T-helper 22 cell (primary cell): ENCODE data around the gene HPCAL4.

Experiments
- DNase-seq: peaks from one replicate; pipeline ENCODE4 v3.0.0-alpha.2; 2020; ENCODE audit warnings: low read depth

Gene HPCAL4

DNA sequence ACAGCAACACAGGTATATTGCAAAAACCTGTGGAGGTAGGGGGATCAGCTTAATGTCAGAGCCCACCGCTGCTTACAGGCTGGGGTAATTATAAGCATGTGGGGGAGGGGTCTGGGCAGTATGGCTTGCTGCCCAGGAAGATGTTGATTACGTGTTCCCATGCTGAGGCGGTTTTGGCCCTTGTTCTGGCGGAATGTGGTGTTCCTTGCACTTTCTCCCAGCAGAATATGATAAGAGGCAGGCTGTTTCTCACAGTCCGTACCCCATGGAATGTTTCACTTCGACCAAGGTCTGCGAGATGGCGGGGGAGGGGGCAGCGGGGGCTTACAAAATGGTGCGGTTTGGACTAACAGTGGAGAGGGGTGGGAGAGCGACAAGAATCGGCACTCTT, 9.8 kb upstream of the HPCAL4 start:
- no peak for DNase-seq

DNA sequence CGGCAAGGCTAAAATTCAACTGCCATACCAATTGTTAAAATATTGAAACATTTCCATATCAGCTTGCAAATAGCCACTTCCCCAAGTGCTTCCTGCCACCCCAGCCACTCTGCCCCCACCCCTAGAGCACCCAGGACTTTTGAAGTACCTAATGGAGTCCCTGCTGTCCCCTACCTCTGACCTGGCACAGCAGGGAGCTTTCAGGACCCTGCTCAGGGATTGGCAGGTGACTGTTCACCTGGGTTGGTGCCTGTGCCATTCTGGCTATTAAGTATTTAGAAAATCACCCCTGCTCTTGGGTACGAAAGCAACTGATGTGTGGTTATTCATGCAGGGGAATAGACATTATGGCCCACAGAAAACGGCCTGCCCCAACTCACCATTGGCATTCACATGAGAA, 9.1 kb upstream of the HPCAL4 start:
- no peak for DNase-seq

DNA sequence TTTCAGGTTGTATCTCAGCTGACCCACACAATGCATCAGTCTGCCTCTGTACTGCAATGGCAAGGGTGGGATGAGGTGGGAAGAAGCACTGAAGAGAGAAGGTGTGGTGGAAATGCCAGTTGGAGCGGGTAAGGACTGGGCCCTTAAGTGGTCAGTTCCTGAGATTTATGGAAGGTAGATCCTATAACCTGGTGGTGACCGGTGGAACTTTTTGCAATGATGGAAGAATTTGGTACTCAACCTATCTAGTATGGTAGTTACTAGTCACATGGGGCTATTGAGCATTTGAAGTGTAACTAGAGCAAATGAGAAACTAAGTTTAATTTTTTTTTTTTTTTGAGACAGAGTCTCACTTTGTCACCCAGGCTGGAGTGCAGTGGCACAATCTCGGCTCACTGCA, 8.2 kb upstream of the HPCAL4 start:
- no peak for DNase-seq

DNA sequence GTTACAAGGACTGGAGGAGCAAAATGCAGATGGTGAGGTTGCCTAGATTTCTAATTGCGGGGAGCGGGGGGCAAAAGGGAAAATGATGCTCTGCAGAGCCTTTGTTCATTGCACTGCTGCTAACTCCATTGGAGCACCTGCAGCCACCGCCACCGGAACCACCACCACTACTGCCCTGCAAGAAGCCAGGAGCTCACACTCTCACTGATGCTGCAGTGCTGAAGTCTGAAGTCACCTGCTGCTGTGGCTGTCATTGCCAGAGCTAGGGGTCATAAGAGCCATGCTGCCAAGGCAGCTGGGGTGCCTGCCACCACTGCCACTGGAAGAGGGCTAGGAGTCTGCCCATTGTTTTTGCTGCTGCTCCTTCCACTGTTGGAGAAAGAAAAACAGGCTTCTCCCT, 7.3 kb upstream of the HPCAL4 start:
- no peak for DNase-seq

DNA sequence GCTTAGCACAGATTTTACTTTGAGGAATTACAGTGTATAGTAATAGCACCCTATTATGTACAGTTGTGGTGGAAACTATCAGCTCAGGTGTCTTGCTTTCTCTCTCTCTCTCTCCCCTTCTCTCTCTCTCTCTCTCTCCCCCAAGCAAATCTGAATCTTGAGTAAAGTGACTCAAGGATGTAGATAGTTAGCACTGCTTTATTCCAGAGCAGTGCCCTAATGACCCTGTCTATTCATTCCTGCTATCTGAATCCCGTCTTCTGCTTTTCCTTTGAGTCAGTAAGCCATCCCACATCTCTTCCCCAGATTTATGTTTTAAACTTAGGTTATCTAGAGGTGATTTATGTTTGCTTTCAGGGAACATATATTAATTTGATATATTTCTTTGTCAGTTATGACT, 5.2 kb upstream of the HPCAL4 start:
- no peak for DNase-seq

DNA sequence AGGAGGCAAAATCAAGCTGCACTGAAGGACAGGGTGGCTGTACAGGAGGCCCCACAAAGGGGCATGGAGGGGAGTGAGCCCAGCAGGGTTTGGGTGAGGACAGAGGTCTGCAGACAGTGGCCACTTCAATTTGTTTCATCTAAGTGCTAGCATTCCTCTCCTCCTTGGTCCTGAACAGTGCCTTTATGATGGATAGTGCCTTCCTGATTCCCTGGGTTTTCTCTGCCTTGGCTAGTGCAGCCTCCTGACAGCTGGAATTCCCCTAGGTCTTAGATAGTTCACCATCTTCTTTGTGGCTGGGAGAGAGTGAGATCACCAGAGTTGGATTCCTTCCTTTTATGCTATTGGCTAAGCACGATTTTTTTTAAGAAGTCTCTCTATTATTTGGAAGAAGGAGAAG, 3.8 kb upstream of the HPCAL4 start:
- DNase-seq, result no peak

DNA sequence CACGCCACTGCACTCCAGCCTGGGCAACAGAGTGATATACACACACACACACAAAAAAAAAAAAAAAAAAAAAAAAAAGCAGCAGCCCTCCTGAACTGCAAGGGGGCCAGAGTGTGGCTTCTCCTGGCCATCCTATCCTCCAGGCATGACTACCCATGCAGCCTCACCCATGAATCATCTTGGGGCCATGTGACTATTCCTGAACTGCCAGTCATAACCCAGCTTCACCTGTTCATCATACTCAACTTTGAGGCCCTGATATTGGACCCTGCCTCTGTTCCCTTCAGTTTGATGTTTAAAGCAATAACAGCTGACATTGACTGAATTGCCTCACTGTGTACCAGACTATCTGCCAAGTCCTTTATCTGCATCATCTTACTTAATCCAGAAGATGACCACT, 2.8 kb upstream of the HPCAL4 start:
- DNase-seq, result no peak

DNA sequence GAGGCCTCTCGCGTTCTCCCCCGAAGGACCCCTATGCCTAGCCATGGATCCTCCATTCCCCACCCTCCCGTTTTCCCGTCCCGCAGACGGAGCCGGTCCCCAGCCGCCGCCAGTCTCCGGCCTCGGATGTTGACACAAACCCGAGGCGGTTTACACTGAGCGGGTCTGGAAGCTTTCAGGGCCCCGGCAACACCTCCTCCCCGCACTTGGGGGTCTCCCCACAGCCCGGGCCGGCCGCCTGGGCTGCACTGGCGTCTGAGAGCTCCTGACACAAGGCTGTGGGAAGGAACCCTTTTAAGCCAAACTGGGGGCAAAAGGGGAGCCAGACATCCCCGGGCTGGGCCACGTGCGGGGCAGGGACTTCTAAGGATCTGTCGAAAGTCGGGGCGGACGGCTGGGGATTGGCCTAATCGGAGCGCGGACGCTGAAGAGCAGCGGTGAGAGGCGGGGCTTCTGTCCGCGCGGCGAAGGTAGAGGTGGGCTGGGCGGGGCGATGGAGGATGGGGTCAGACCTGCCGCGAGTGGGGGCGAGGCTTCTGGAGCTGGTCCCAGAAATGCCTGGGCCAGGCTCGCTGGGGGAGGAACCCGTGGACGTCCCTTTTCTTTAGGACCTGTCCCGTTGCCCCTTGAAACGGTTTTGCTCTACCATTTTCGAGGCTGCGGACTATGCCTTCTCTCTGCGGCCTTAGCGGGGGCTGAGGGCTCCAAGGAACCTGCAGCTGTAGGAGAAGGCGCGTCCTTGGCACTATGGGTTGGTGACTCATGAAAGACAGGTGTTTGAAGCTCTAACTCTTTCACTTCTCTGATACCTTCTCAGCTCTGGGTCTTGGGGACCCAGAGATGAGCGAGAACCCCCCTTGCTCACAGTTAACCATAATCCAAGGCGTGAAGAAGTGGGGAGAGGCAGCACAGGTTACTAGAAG, 1.2 kb upstream of the HPCAL4 start:
- DNase-seq, result no peak

DNA sequence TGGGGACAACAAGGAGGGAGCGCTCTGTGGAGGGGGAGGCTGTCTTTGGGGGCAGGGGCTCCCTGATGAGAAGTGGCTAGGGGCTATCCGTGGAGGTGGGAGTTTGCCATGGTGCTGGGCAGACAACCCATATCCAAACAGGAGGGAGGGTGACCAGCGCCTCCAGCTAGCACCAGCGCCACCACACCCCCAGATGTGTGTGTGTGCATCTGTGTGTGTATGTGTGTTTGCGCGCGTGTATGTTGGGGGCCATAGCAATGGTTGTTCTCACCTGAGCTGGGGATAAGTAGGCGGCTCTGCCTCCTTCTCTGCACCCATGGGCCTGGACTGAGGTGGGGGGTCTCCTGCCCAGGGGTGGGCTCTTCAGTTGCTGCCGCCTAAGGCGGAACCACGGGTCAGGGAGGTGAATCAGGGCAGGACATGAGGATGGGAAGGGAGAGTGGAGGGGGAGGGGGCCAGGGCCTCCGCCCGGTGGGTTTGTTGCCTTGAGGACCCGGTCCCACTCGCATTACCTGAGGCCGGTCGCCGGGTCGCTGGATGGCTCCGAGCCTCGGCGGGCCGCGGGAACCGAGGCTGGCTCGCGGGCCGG, 345 bp downstream of the HPCAL4 start:
- no peak for DNase-seq

DNA sequence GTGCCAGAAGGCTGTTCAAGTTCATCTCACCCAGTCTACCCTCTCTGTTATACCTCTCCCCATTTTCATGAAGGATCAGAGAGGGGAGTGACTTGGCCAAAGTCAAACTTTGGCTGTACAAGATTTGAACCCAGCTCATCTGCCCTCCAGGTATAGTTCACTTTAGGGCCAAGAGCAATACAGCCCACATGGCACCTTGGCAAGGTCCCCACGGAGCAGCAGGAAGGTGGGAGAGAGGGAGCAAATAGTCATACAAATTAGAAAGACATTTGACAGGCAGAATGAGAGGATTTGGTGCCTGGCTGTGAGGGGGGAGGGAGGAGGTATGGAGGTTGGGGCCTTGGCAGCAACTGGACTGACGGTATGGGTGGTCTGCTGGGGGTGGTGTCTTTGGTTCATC, 1.0 kb downstream of the HPCAL4 start:
- no peak for DNase-seq

DNA sequence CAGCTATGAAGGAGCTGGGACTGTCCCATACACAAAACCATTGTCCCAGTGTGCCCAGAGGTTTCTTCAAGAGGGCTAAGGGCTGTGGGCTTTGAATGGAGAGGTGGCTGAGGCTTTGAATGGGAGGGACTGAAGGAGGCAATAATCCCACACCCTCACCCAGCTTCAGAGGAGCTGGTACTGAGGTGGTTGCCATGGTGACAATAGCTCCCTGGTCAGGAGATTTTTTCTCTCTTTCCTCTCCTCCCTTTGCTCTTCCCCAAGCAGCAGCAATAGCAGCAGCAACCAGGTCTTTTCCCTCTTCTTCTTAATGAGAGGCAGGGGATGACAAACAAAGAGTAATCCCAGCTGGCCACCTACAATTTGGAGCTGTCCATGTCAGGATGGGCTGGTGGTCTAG, 1.6 kb downstream of the HPCAL4 start:
- no peak for DNase-seq

DNA sequence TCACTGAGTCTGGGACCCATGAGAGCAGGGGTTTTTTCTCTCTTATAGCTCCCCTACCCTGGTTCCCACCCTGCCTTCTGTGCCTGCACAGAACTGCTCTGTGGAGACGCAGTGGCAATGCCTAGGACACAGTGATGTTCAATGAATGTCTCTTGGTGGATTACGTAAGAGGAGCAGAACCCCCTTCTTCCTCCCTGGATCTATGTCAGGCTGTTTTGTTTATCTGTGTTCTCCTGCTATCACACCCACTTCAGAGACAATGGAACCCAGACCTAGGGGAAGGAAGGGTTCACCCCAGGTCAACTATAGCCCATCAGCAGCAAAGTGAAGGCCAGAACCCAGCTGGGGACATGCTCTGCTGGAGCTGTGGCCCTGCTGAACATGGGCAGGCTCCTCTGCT, 2.0 kb downstream of the HPCAL4 start:
- DNase-seq, result no peak

DNA sequence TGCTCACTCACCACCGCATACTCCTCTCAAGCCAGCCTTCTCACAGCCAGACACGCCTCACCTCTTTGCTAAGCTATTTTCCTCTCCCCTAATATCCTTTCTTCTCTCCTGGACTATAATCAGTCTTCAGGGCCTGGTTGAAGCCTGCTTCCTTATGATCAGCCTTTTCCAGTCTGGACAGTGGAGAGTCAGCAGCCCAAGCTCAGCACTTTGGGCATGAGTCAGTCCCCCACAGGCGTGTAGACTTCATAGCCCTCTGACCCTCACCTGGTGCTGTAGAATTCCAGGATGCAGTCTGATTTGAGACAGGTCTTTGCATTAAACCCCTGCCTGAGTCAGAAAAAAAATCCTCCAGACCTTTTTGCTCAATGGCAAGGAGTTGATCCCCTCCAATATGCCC, 2.5 kb downstream of the HPCAL4 start:
- DNase-seq, result no peak

DNA sequence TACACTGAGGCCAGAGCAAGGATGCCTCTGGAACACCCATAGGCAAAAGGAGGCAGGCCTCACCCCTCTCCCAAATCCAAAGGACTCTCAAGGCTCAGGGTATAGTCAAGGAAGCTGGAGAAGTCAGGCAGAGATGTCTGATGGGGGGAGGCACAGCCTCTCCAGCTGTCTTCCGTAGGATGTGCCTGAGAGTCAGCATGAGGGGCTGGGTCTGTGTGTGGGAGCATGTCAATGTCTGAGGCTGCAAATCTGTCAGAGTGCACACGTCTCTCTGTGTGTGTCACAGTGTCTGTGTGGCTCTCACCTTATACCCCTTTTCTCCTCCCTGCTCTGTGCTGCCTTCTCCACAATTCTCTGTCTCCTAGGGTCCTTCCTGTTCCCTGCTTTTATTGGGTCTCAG, 4.0 kb downstream of the HPCAL4 start:
- DNase-seq, result no peak

DNA sequence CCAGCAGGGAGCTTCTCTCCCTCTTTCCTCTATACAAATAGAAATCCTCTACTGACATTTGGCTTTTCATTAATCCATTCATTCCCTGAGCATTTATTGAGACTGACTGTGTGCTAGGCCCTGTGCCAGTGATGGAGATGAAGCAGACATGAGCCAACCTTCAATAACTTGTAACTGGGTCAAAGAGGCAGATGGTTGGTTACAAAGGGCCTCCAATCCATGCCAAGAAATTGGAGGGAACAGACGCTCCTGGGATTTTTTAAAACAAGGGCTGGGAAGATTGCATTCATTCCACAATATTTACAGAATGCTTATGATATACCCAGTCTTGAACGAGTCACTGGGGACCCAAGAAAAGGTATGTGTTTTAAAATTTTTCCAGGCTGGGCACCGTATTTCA, 6.2 kb downstream of the HPCAL4 start:
- no peak for DNase-seq

DNA sequence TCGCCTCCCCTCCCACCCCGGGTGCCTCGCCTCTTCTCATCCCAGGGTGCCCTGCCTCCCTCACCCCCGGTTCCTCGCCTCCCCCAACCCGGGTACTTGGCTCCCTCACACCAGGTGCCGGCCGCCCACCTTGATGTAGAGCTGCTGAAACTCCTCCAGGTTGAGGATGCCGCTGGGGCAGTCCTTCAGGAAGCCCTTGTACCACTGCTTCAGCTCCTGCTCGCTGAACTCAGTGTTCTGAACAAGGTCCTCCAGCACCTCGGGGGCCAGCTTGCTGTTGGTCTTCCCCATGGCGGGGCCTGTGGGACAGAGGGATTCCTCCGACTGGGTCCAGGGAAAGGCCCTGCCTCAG, 6.9 kb downstream of the HPCAL4 start:
- DNase-seq, result no peak

DNA sequence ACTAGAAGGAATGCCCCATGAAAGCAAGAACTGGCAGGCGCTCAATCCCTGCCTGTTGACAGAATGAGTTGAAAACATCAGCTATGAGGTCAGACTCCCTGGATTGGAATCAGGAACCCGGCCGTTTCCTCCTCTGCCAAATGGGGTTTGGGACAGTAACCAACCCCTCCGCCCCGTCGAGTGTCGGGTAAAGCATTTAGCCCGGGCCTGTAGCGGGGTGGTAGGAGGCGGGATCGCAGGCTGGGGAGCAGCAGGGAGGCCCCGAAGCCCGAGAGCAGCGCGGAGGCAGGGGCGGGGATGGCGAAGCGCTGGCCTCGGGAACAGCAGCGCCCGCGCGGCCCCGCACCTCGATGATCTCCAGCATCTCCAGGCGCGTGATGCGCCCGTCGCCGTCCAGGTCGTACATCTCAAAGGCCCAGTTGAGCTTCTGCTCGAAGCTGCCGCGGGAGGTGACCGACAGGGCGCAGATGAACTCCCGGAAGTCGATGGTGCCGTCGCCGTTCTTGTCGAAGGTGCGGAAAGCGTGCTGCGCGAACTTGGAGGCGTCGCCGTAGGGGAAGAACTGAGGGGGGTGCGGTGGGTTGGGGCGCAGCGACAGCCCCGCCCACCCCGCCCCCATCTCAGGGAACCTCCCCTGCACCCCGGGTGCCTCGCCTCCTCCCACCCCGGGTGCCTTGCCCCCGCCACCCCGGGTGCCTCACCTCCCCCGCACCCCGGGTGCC, 7.5 kb downstream of the HPCAL4 start:
- DNase-seq, result no peak

DNA sequence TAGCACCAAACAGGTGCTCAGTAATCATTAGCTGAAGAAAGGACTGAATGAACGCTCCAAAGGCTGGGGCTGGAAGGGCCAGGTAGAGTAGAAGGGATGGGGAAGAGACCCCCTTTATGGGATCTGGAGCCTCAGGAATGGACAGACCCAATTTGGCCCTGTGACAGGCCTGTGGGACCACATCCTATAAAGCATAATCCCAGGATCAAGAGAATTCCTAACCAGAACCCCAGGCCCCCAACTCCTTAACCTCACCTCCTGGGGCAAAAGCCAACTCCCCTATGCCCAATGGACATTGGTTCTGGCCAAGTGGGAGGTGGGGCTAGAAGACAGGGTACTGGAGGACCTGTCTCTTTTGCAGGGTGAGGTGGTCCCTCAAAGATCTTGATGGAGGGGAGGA, 9.2 kb downstream of the HPCAL4 start:
- DNase-seq, result no peak

DNA sequence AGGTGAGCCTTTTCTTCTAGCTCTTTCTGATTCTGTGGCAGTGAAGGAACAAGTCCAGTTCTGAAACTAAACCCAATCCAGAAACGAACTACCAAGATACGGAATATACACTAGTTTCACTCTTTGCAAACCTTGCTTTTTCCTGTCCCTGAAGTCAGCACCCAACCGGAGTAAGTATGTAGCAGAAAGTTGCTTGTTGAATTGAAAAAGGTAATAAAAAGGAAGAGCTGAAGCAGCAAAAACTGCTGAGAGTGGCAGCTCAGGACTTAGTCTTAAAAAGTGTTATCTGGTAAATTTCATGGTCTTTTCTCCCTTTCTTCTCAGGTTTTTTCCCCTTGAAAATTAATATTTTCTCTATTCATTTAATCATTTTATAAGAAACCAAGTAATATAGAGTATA, 9.9 kb downstream of the HPCAL4 start:
- DNase-seq, result no peak

DNA sequence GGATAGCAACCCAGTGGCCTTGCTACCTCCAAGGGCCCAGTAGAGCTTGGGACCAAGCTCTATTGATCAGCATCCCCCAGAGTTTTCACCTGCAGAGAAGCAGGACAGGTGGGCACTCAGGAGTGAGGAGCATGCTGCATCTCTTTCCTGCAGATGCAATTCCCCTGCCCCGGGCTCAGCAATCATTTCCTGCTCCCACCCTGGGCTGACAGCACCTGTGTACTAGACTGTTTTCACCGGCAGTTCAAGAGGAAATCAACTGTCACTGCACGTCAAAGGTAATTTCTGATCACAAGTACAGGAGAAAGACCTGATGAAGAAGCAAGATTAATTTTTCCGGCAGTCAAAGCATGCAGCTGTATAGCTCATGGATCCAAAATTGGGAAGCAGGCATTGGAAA, 10.5 kb downstream of the HPCAL4 start:
- DNase-seq, result no peak

DNA sequence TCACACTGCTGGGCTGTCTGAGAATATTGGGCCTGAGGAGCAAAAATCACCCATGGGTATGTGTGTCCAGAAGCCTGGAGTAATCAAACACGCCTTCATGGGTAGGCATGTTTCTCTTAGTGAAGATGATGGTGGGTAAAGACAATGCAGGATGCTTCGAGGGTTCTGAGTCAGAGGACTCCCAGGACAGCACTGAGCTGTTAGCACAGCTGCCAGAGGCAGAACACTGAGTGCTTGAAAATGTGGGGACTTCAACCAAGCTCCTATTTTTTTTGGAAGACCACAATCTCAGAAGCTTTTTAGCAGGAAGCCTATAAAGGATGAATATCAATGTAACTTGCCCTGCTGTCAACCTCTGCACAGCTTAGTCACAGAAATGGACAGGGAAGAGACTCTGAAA, 11.4 kb downstream of the HPCAL4 start:
- no peak for DNase-seq

DNA sequence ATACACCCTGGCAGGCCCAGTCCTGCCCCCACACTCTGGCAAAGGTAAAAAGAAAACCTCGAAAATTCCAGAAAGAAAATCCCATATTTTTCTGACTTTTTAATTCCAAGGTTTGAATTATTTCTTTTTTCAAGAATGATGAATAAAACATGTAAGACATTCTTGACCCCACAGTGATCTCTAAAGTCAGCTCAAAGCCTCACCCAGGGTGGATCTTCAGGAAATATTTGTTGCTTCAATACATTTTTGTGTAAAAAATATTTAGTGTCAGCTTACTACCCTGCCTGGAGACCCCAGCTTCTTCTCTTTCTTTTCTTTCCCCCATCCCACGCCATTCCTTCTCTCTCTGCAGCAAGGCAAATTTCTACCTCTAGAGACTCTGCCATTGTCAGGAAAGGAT, 12.3 kb downstream of the HPCAL4 start:
- DNase-seq, result no peak

DNA sequence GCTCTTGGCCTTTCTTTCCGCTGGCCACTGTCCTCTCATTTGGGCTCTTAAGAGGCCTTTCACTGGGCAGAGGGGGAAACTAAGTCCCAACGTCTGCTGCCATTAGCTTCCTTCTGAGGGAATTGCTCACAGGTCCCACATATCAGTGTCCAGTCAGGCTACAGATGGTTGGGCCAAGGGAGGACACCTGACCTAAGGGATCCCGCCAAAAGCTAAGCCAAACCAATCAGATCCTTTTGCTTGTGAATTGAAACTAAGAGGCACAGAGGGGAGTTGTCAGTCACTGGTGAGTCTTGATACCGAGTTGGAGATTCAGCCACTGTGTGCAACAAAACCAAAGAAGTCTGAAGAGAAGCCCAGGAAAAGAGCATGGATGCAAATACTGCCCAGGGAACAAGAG, 13.6 kb downstream of the HPCAL4 start:
- no peak for DNase-seq
